GM19438 (cell line): ENCODE results near the gene TTN.
"Not testable (repeated sequence)": the region's sequence is repeated elsewhere in the genome, so short reads cannot be mapped to it uniquely, and the experiment has no call there.

ENCODE experiments used
- ATAC-seq: cut with Tn5 transposase; IDR thresholded peaks from one replicate; pipeline ENCODE4 v1.9.1; 2021; ENCODE audit warnings: low read depth; ENCODE audit not compliant: unreplicated experiment

The TTN gene

GRCh38 chr2:178679891-178680290 lies 127.3 kb downstream of the TTN start:
- no peak for ATAC-seq

GRCh38 chr2:178677599-178677998 lies 129.6 kb downstream of the TTN start:
- ATAC-seq: no peak

- no peak for ATAC-seq
These were observed 131.2 kb downstream of the TTN start for GRCh38 chr2:178676046-178676445.

GRCh38 chr2:178674122-178674521 lies 133.1 kb downstream of the TTN start:
- ATAC-seq: no peak

- ATAC-seq: no peak
These were observed 140.8 kb downstream of the TTN start for GRCh38 chr2:178666458-178666857.

GRCh38 chr2:178658480-178658879 lies 148.7 kb downstream of the TTN start:
- ATAC-seq: not testable (repeated sequence)

GRCh38 chr2:178650554-178650953 lies 156.7 kb downstream of the TTN start:
- no peak for ATAC-seq

- no peak for ATAC-seq
These were observed 162.3 kb downstream of the TTN start for GRCh38 chr2:178644919-178645318.

- no peak for ATAC-seq
These were observed 165.7 kb downstream of the TTN start for GRCh38 chr2:178641498-178641897.

- ATAC-seq: no peak
These were observed 171.3 kb downstream of the TTN start for GRCh38 chr2:178635897-178636296.

- no peak for ATAC-seq
These were observed 174.5 kb downstream of the TTN start for GRCh38 chr2:178632729-178633128.

GRCh38 chr2:178630581-178630980 lies 176.6 kb downstream of the TTN start:
- no peak for ATAC-seq

- ATAC-seq: no peak
These were observed 177.8 kb downstream of the TTN start for GRCh38 chr2:178629463-178629862.

- ATAC-seq: no peak
These were observed 178.6 kb downstream of the TTN start for GRCh38 chr2:178628605-178629004.

GRCh38 chr2:178627401-178627800 lies 179.8 kb downstream of the TTN start:
- no peak for ATAC-seq

GRCh38 chr2:178615969-178616368 lies 191.3 kb downstream of the TTN start:
- no peak for ATAC-seq

- ATAC-seq: no peak
These were observed 204.3 kb downstream of the TTN start for GRCh38 chr2:178602901-178603300.

- no peak for ATAC-seq
These were observed 214.6 kb downstream of the TTN start for GRCh38 chr2:178592655-178593054.

GRCh38 chr2:178589335-178589734 lies 217.9 kb downstream of the TTN start:
- ATAC-seq: no peak

GRCh38 chr2:178584666-178585065 lies 222.6 kb downstream of the TTN start:
- no peak for ATAC-seq

GRCh38 chr2:178579006-178579405 lies 228.2 kb downstream of the TTN start:
- ATAC-seq: no peak

GRCh38 chr2:178574789-178575188 lies 232.4 kb downstream of the TTN start:
- no peak for ATAC-seq

GRCh38 chr2:178568227-178568626 lies 239.0 kb downstream of the TTN start:
- ATAC-seq: no peak
